Nephron (organoid): ENCODE measurements around the gene PLCB1.
A peak's percentile ranks its signal among the peaks of the same experiment; 100 is the strongest.

Source experiments
- H3K27ac Mint-ChIP-seq, 3 experiments: 2 replicates each; pipeline ENCODE4 v1.8.0; 2020; ENCODE audit warnings: mixed read lengths in 3 of 3, mild to moderate bottlenecking in 2 of 3, moderate library complexity in 1 of 3
- H3K27me3 Mint-ChIP-seq: 2 replicates; pipeline ENCODE4 v1.8.0; 2021; ENCODE audit warnings: low read depth, mild to moderate bottlenecking, moderate library complexity, mixed read lengths
- H3K36me3 Mint-ChIP-seq: 2 replicates; pipeline ENCODE4 v1.8.0; 2020; ENCODE audit warnings: low read depth, mixed read lengths
- H3K4me1 Mint-ChIP-seq: 2 replicates; pipeline ENCODE4 v1.8.0; 2020; ENCODE audit warnings: mixed read lengths
- H3K4me3 Mint-ChIP-seq, 3 experiments: 2 replicates each; pipeline ENCODE4 v1.8.0; 2020; ENCODE audit warnings: mild to moderate bottlenecking in 3 of 3, mixed read lengths in 3 of 3, moderate library complexity in 2 of 3
- H3K9me3 Mint-ChIP-seq: 2 replicates; pipeline ENCODE4 v1.8.0; 2020; ENCODE audit warnings: mixed read lengths
- CTCF ChIP-seq, 3 experiments: fragments of 200-600 bp; sonication (generic); IDR thresholded peaks; one replicate each; pipeline ENCODE4 v1.5.0; 2021; ENCODE audit warnings: antibody characterized with exemption in 3 of 3; ENCODE audit not compliant: unreplicated experiment in 3 of 3

Gene PLCB1

GRCh38 chr20:8524101-8525016, 392.3 kb downstream of the PLCB1 start:
- Mint-ChIP-seq H3K4me3 (no peak overlapping the region), H3K4me1 (peaks cover 11% of the 10 kb centered on the region), H3K27me3 (no peaks in the 10 kb centered on the region), H3K9me3 (no peaks in the 10 kb centered on the region), H3K36me3 (no peaks in the 10 kb centered on the region), H3K27ac (peak overlapping the region in 1 of 3 experiments; percentile 81)
- TF ChIP-seq CTCF (IDR thresholded peaks at IDR 0.05; ENCODE audit: unreplicated experiment in 3 of 3) = no peak

- no peaks in the 10 kb centered on the region for H3K9me3 Mint-ChIP-seq
- H3K4me3 Mint-ChIP-seq = no peak overlapping the region
- H3K36me3 Mint-ChIP-seq = no peaks in the 10 kb centered on the region
- peaks cover 11% of the 10 kb centered on the region for H3K4me1 Mint-ChIP-seq
- peak overlapping the region in 1 of 3 experiments; percentile 81 for H3K27ac Mint-ChIP-seq
- TF ChIP-seq CTCF (IDR thresholded peaks at IDR 0.05; ENCODE audit: unreplicated experiment in 3 of 3) = no peak
- no peaks in the 10 kb centered on the region for H3K27me3 Mint-ChIP-seq
Measured at GRCh38 chr20:8525017-8525343, 392.9 kb downstream of the PLCB1 start.

DNA sequence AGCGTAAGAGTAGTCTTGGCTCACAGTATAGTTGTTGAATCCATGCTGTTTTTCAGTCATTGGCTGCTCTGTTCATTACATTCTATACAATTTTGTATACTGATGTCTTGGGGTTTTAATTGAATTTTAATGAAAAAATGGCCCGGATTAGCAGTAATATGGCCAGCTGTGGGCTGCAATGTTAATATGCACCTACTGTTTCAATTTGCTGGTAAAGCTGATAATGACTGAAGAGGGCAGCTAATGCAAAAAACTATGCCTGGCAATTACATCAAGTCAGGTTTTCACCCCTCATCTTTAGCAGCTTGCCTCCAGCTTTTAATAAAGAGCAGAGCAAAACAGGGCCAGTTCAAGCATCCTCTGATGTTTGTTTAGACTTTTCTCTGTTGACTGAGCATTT, 394.5 kb downstream of the PLCB1 start:
- H3K36me3 Mint-ChIP-seq = no peaks in the 10 kb centered on the region
- H3K4me1 Mint-ChIP-seq = peaks cover 11% of the 10 kb centered on the region
- TF ChIP-seq CTCF (IDR thresholded peaks at IDR 0.05; ENCODE audit: unreplicated experiment in 3 of 3) = no peak
- no peak overlapping the region for H3K27ac Mint-ChIP-seq
- no peaks in the 10 kb centered on the region for H3K27me3 Mint-ChIP-seq
- H3K4me3 Mint-ChIP-seq = no peak overlapping the region
- H3K9me3 Mint-ChIP-seq = no peaks in the 10 kb centered on the region

GRCh38 chr20:8527998-8528723, 396.1 kb downstream of the PLCB1 start:
- peaks cover 2% of the 10 kb centered on the region for H3K9me3 Mint-ChIP-seq
- no peak overlapping the region for H3K27ac Mint-ChIP-seq
- TF ChIP-seq CTCF (IDR thresholded peaks at IDR 0.05; ENCODE audit: unreplicated experiment in 3 of 3) = no peak
- peaks cover 11% of the 10 kb centered on the region for H3K4me1 Mint-ChIP-seq
- H3K4me3 Mint-ChIP-seq = no peak overlapping the region
- no peaks in the 10 kb centered on the region for H3K27me3 Mint-ChIP-seq
- no peaks in the 10 kb centered on the region for H3K36me3 Mint-ChIP-seq

GRCh38 chr20:8530022-8530421, 398.0 kb downstream of the PLCB1 start:
- Mint-ChIP-seq H3K27me3 (no peaks in the 10 kb centered on the region), H3K36me3 (no peaks in the 10 kb centered on the region), H3K4me3 (no peak overlapping the region), H3K27ac (no peak overlapping the region), H3K4me1 (peaks cover 5% of the 10 kb centered on the region), H3K9me3 (peaks cover 2% of the 10 kb centered on the region)
- TF ChIP-seq CTCF (IDR thresholded peaks at IDR 0.05; ENCODE audit: unreplicated experiment in 3 of 3) = no peak
